GM12878 (cell line): ENCODE results near the gene LRIT2. TPM values are rescaled to one million over a fixed set of nuclear protein-coding genes. Genes with fewer than 3 reads are reported as not detected.

Source experiments
- ATAC-seq: fragments of 200-7000 bp; cut with Tn5 transposase; 3 replicates; pipeline ENCODE4 v1.9.1; 2020; ENCODE audit warnings: mild to moderate bottlenecking, moderate library complexity
- BruUV-seq: library from RNA; stranded (reverse); fragments of 400-500 nt; replicated peaks from 2 replicates; lab custom pipeline; 2021; lab: Mats Ljungman, UMichigan
- CTCF ChIA-PET: fragments of 300-600 bp; sonication (Branson Sonifier 250); formaldehyde crosslinking; extraction: SDS; loops from one replicate; lab custom pipeline; 2021; ENCODE audit warnings: inconsistent platforms; lab: Yijun Ruan, JAX
- POLR2A ChIA-PET: fragments of 350-600 bp; formaldehyde crosslinking; extraction: SDS; loops from one replicate; lab custom pipeline; 2021; ENCODE audit warnings: inconsistent platforms; lab: Charles Lee
- RAD21 ChIA-PET: fragments of 300-600 bp; sonication (Branson Sonifier 250); formaldehyde crosslinking; loops from one replicate; lab custom pipeline; 2023; ENCODE audit warnings: antibody characterized with exemption; ENCODE audit not compliant: unreplicated experiment; lab: Charles Lee
- SMC1A ChIA-PET: fragments of 300-600 bp; sonication (Branson Sonifier 250); formaldehyde crosslinking; loops from one replicate; lab custom pipeline; 2023; ENCODE audit not compliant: unreplicated experiment, uncharacterized antibody; lab: Charles Lee
- DNase-seq: peaks from one replicate; pipeline ENCODE4 v3.0.0-alpha.2; 2011; ENCODE audit warnings: low read depth, low spot score
- FAIRE-seq: peaks from 3 replicates; lab custom pipeline; 2011; peaks lifted over from hg19 to GRCh38; lab: Jason Lieb, UNC
- H2AFZ ChIP-seq: 2 replicates; pipeline ENCODE4 v1.6.0; 2011; ENCODE audit warnings: low read depth, low read length, control low read depth; ENCODE audit not compliant: control insufficient read depth
- H3K27ac ChIP-seq: 2 replicates; pipeline ENCODE4 v1.5.1; 2011; ENCODE audit warnings: control low read depth; ENCODE audit not compliant: control insufficient read depth, insufficient read depth
- H3K27me3 ChIP-seq, 2 experiments: replicated peaks in 1 of 2; 2 replicates each; pipeline versions ENCODE4 v1.6.0 to v1.6.1; 2011; ENCODE audit warnings: low read length in 1 of 2; ENCODE audit not compliant: control insufficient read depth in 2 of 2, insufficient read depth in 2 of 2
- H3K36me3 ChIP-seq, 2 experiments: 2 replicates each; pipeline ENCODE4 v1.5.1; 2011; ENCODE audit warnings: low read length in 1 of 2; ENCODE audit not compliant: control insufficient read depth in 2 of 2, insufficient read depth in 2 of 2
- H3K4me1 ChIP-seq: 2 replicates; pipeline ENCODE4 v1.6.1; 2011; ENCODE audit warnings: mild to moderate bottlenecking, low read length, moderate library complexity, mixed read lengths; ENCODE audit not compliant: control insufficient read depth, insufficient read depth
- H3K4me2 ChIP-seq: 2 replicates; pipeline ENCODE4 v1.6.0; 2011; ENCODE audit warnings: control low read depth; ENCODE audit not compliant: control insufficient read depth, insufficient read depth
- H3K4me3 ChIP-seq: fragments of 200-600 bp; sonication (generic); 2 replicates; pipeline ENCODE4 v1.5.1; 2016
- H3K79me2 ChIP-seq: 2 replicates; pipeline ENCODE4 v1.6.0; 2011; ENCODE audit warnings: low read length; ENCODE audit not compliant: control insufficient read depth, insufficient read depth
- H3K9ac ChIP-seq: 2 replicates; pipeline ENCODE4 v1.8.0; 2011; ENCODE audit warnings: low read length, control low read depth, mixed read lengths; ENCODE audit not compliant: control insufficient read depth, insufficient read depth
- H3K9me3 ChIP-seq: replicated peaks from 3 replicates; pipeline ENCODE4 v1.5.1; 2011; ENCODE audit warnings: mild to moderate bottlenecking, low read length; ENCODE audit not compliant: control insufficient read depth, insufficient read depth
- H4K20me1 ChIP-seq: 2 replicates; pipeline ENCODE4 v1.6.0; 2011; ENCODE audit not compliant: control insufficient read depth, insufficient read depth
- BHLHE40 ChIP-seq, 2 experiments: fragments of 450-650 bp in 1 of 2; IDR thresholded peaks; 2 replicates each; pipeline ENCODE4 v1.6.1; 2011 to 2017; ENCODE audit warnings: low read depth in 2 of 2, borderline replicate concordance in 1 of 2, improper control_type of control experiment in 1 of 2, low read length in 1 of 2, mild to moderate bottlenecking in 1 of 2
- CREB1 ChIP-seq: IDR thresholded peaks from 2 replicates; pipeline ENCODE4 v1.6.1; 2012; ENCODE audit warnings: low read depth, mild to moderate bottlenecking, inconsistent platforms
- JUND ChIP-seq: IDR thresholded peaks from 2 replicates; pipeline ENCODE4 v1.6.1; 2012; ENCODE audit warnings: low read depth, mild to moderate bottlenecking, low read length, improper control_type of control experiment, moderate library complexity
- PAX5 ChIP-seq: IDR thresholded peaks from 2 replicates; pipeline ENCODE4 v1.6.1; 2011; ENCODE audit warnings: low read depth, low read length, borderline replicate concordance
- SUZ12 ChIP-seq: fragments of 200-600 bp; sonication (generic); IDR thresholded peaks from one replicate; pipeline ENCODE4 v1.6.1; 2018; ENCODE audit warnings: antibody characterized with exemption, mild to moderate bottlenecking; ENCODE audit not compliant: unreplicated experiment
- ZSCAN29 ChIP-seq: fragments of 450-650 bp; IDR thresholded peaks from 2 replicates; pipeline ENCODE4 v1.6.1; 2017; ENCODE audit warnings: mild to moderate bottlenecking, moderate library complexity
- WGBS: methylation state at CpG from one replicate; pipeline ENCODE4 v1.1.6; 2016; ENCODE audit warnings: low lambda C conversion rate; ENCODE audit not compliant: insufficient replicate concordance, insufficient coverage; ENCODE audit errors: missing lambda C conversion rate; 5-methylcytosine and 5-hydroxymethylcytosine counted together
- in situ Hi-C: fragments of 300-500 bp; cut with MboI; formaldehyde crosslinking; loops from 9 replicates; pipeline ENCODE4 v1.14.3; 2018; ENCODE audit warnings: mixed read lengths
- intact Hi-C: fragments of 100-400 bp; cut with micrococcal nuclease; formaldehyde crosslinking; loops from one replicate; pipeline ENCODE4 v1.14.2; 2022; ENCODE audit not compliant: unreplicated experiment
- polyA plus RNA-seq, 11 experiments: library from polyadenylated mRNA; depleted of rRNA in 4 of 11; unstranded in 6 of 11; stranded (reverse) in 5 of 11; fragments of >200 nt; fragmentation: Nextera tagmentation in 4 of 11; fragmentation: Illumina TruSeq in 1 of 11; extraction: Ambion mirVana in 4 of 11; extraction: Trizol in 1 of 11; gene quantifications; 1 replicate in 1 of 11; 2 replicates in 10 of 11; pipeline versions ENCODE4 v1.2.1 to v1.2.3, GENCODE V29; 2011 to 2016; ENCODE audit warnings: inconsistent platforms in 2 of 11, missing spikeins in 2 of 11, low read depth in 1 of 11
- total RNA-seq, 4 experiments: library from RNA; depleted of rRNA in 3 of 4; stranded (reverse); fragments of >200 nt in 3 of 4; fragmentation: Illumina TruSeq in 1 of 4; extraction: Trizol in 1 of 4; gene quantifications; 2 replicates each; pipeline versions ENCODE4 v1.2.1 to v1.2.3, GENCODE V29; 2013 to 2021
- TF ChIP-seq, protein P1 (sequence below): IDR thresholded peaks from 2 replicates; pipeline ENCODE4 v1.6.1; 2011; ENCODE audit warnings: mild to moderate bottlenecking, low read depth, low read length, moderate library complexity; ENCODE audit not compliant: insufficient replicate concordance

Gene LRIT2
- total and polyA plus RNA-seq, 10 of the 15 experiments (the other 5 are each of a cell fraction or from before 2014, with no cell fraction given) = not detected

DNA sequence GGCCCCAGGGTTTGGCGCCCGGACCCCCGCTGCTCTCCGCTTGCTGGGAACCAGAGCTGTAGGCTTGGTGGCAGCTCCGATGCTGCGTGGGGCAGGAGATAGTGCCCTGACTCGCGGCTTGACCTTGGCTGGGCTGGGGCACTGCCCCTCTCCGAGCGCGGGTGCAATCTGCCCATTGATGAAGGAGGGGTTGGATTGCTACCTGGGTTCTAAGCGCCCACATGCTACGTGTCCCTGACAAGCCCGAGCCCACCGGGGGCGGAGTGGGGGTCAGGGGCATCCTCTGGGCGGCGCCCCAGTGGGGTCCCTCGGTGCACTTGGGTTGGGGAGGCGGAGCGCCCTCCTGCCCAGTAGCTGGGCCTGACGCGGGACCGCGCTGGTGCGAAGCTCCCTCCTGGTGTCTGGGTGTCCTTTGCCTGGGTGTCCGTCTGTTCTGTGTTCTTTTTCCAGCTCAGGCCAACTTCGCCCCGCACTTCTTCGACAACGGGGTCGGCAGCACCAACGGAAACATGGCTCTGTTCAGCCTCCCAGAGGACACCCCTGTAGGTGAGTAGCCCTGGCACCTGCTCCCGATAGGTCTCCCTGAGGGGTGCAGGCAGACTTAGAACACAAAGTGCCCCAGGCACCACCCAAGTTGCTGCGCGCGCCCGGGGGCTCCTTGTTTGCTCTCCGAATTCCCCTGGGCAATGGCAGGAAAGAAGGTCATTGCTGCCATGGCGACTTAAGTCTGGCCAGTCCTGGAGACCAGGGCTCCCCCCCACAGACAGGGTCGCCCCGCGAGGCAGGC, 30.1 kb downstream of the LRIT2 start:
- Histone ChIP-seq H3K4me3 (peak overlapping the region; percentile 51; the same call in 1 of the 2 replicates), H2AFZ (no peak overlapping the region), H3K36me3 (no peaks in the 10 kb centered on the region), H3K27me3 (peaks cover 18 to 29% of the 10 kb centered on the region in 2 experiments), H3K79me2 (no peaks in the 10 kb centered on the region), H4K20me1 (peaks cover 2% of the 10 kb centered on the region), H3K4me2 (peak overlapping the region; percentile 84), H3K4me1 (peaks cover 3% of the 10 kb centered on the region), H3K9ac (no peak overlapping the region), H3K9me3 (no peaks in the 10 kb centered on the region), H3K27ac (no peak overlapping the region)
- intact Hi-C loops = no loop called here
- RAD21 ChIA-PET = no interaction called here
- SMC1A ChIA-PET = interaction anchor here (0.9 kb wide), 1 partner anchor 47 kb away, joined by 3 read pairs; no protein-coding TSS in a partner anchor
- in situ Hi-C loops = loop anchor here (5.0 kb wide), 1 partner anchor 33 kb away; no protein-coding TSS in a partner anchor
- DNase-seq (no peak), FAIRE-seq (no peak), ATAC-seq (peak; percentile 23)
- TF ChIP-seq JUND = no peak
- POLR2A ChIA-PET = no interaction called here
- WGBS = 70% methylated on average over 37 of the region's 43 CpGs
- CTCF ChIA-PET = interaction anchor here (28.3 kb wide), 1 partner anchor 37 kb away, joined by 788 read pairs; no protein-coding TSS in a partner anchor
- BruUV-seq = no TSS peak

- H3K9ac ChIP-seq = peak within 1 kb of the TSS; percentile 16; the same call in 1 of the 2 replicates
- H3K9me3 ChIP-seq = no peaks in the 10 kb centered on the region
- no peaks in the 10 kb centered on the region for H3K36me3 ChIP-seq
- ChIA-PET CTCF (interaction anchor here (2.7 to 28.3 kb wide), 2 partner anchors 11 to 36 kb away, joined by 10 to 788 read pairs; no protein-coding TSS in a partner anchor), RAD21 (interaction anchor here (0.7 kb wide), 1 partner anchor 45 kb away, joined by 3 read pairs; no protein-coding TSS in a partner anchor), SMC1A (interaction anchor here (0.9 to 1.8 kb wide), 2 partner anchors 46 to 47 kb away, joined by 3 to 8 read pairs; no protein-coding TSS in a partner anchor), POLR2A (no interaction called here)
- peak within 1 kb of the TSS; percentile 51 for H3K4me3 ChIP-seq
- H2AFZ ChIP-seq = no peak within 1 kb of the TSS; the same call in 1 of the 2 replicates
- intact Hi-C loops (no loop called here), in situ Hi-C loops (loop anchor here (5.0 kb wide), 1 partner anchor 32 kb away; no protein-coding TSS in a partner anchor)
- H3K79me2 ChIP-seq = no peaks in the 10 kb centered on the region
- FAIRE-seq = no peak
- no peak within 1 kb of the TSS for H3K27ac ChIP-seq
- peaks cover 18 to 29% of the 10 kb centered on the region in 2 experiments for H3K27me3 ChIP-seq
- no peak for DNase-seq
- peak; percentile 85 for ATAC-seq
- no TSS peak for BruUV-seq
- H3K4me1 ChIP-seq = peaks cover 3% of the 10 kb centered on the region
- WGBS = 9% methylated on average over 28 of the region's 61 CpGs
- peak within 1 kb of the TSS; percentile 84 for H3K4me2 ChIP-seq
- H4K20me1 ChIP-seq = peaks cover 2% of the 10 kb centered on the region
- peak; percentile 91 for TF ChIP-seq SUZ12
- TF ChIP-seq BHLHE40 (IDR thresholded peaks at IDR 0.05; ENCODE audit: borderline replicate concordance in 1 of 2, low read depth in 2 of 2, low read length in 1 of 2) = peak; percentile 17 to 42; a peak in 1 of 4 replicates
- peak; percentile 53; the same call in 1 of the 2 replicates for TF ChIP-seq PAX5
- TF ChIP-seq, protein P1, sequence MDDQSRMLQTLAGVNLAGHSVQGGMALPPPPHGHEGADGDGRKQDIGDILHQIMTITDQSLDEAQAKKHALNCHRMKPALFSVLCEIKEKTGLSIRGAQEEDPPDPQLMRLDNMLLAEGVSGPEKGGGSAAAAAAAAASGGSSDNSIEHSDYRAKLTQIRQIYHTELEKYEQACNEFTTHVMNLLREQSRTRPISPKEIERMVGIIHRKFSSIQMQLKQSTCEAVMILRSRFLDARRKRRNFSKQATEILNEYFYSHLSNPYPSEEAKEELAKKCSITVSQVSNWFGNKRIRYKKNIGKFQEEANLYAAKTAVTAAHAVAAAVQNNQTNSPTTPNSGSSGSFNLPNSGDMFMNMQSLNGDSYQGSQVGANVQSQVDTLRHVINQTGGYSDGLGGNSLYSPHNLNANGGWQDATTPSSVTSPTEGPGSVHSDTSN = peak; percentile 48
- TF ChIP-seq ZSCAN29 = no peak
- TF ChIP-seq CREB1 = 0 out of 2 replicates have a peak, but pooled peaks have one; percentile 7
These were observed 30.8 kb downstream of the LRIT2 start, which contains the start of gene CDHR1 for GRCh38 chr10:84194424-84195043. Gene CDHR1 (plus strand): TSS chr10:84194537. CDS start chr10:84194761, 224 bp downstream.
